GM23248 (cell line): ENCODE results near the gene KIF24. TPM values are rescaled to one million over a fixed set of nuclear protein-coding genes. Genes with fewer than 3 reads are reported as not detected.
"Not testable (repeated sequence)": the region's sequence is repeated elsewhere in the genome, so short reads cannot be mapped to it uniquely, and the experiment has no call there.

Experiments used
- DNase-seq: peaks from one replicate; pipeline ENCODE4 v3.0.0-alpha.2; 2015
- H2AFZ ChIP-seq: fragments of 200-600 bp; sonication (generic); 2 replicates; pipeline ENCODE4 v1.6.1; 2016; ENCODE audit warnings: antibody characterized with exemption
- H3F3A ChIP-seq: fragments of 200-600 bp; sonication (generic); 2 replicates; pipeline ENCODE4 v1.6.1; 2016; ENCODE audit warnings: mild to moderate bottlenecking, antibody characterized with exemption, mixed run types; ENCODE audit not compliant: insufficient read depth
- H3K27ac ChIP-seq: fragments of 200-600 bp; sonication (generic); 2 replicates; pipeline ENCODE4 v1.5.1; 2016; ENCODE audit warnings: mild to moderate bottlenecking
- H3K27me3 ChIP-seq: fragments of 200-600 bp; sonication (generic); replicated peaks from 2 replicates; pipeline ENCODE4 v1.6.1; 2016; ENCODE audit warnings: mild to moderate bottlenecking; ENCODE audit not compliant: insufficient read depth
- H3K36me3 ChIP-seq: fragments of 200-600 bp; sonication (generic); 2 replicates; pipeline ENCODE4 v1.6.1; 2016; ENCODE audit warnings: low read depth, mild to moderate bottlenecking
- H3K4me1 ChIP-seq: fragments of 200-600 bp; sonication (generic); 2 replicates; pipeline ENCODE4 v1.6.1; 2016; ENCODE audit warnings: mild to moderate bottlenecking; ENCODE audit not compliant: insufficient read depth
- H3K4me2 ChIP-seq: fragments of 200-600 bp; sonication (generic); one replicate; pipeline ENCODE4 v1.6.1; 2016; ENCODE audit warnings: mild to moderate bottlenecking; ENCODE audit not compliant: unreplicated experiment
- H3K4me3 ChIP-seq: fragments of 200-600 bp; sonication (generic); 2 replicates; pipeline ENCODE4 v1.5.1; 2016; ENCODE audit warnings: mild to moderate bottlenecking
- H3K79me2 ChIP-seq: fragments of 200-600 bp; sonication (generic); 2 replicates; pipeline ENCODE4 v1.6.1; 2016; ENCODE audit warnings: mild to moderate bottlenecking; ENCODE audit not compliant: insufficient read depth
- H3K9ac ChIP-seq: fragments of 200-600 bp; sonication (generic); 2 replicates; pipeline ENCODE4 v1.6.1; 2016; ENCODE audit warnings: mild to moderate bottlenecking
- H3K9me2 ChIP-seq: fragments of 200-600 bp; sonication (generic); 2 replicates; pipeline ENCODE4 v1.6.1; 2016; ENCODE audit warnings: mixed run types, mild to moderate bottlenecking, moderate library complexity; ENCODE audit not compliant: insufficient read depth
- H3K9me3 ChIP-seq: fragments of 200-600 bp; sonication (generic); one replicate; pipeline ENCODE4 v1.6.1; 2017; ENCODE audit warnings: low read depth
- H4K20me1 ChIP-seq: fragments of 200-600 bp; sonication (generic); 2 replicates; pipeline ENCODE4 v1.6.0; 2016; ENCODE audit not compliant: insufficient read depth
- EZH2 ChIP-seq: fragments of 200-600 bp; sonication (generic); IDR thresholded peaks from 2 replicates; pipeline ENCODE4 v1.6.1; 2018; ENCODE audit warnings: antibody characterized with exemption, mild to moderate bottlenecking; ENCODE audit not compliant: insufficient read depth, poor library complexity, severe bottlenecking
- EZH2phosphoT487 ChIP-seq: fragments of 200-600 bp; sonication (generic); IDR thresholded peaks from 2 replicates; pipeline ENCODE4 v1.6.1; 2018; ENCODE audit warnings: antibody characterized with exemption, moderate library complexity, mild to moderate bottlenecking, low read depth; ENCODE audit not compliant: insufficient read depth
- WGBS, 2 experiments: methylation state at CpG; one replicate each; pipeline ENCODE4 v1.1.6; 2015 to 2017; ENCODE audit warnings: low lambda C conversion rate in 2 of 2, low coverage in 1 of 2; ENCODE audit errors: missing lambda C conversion rate in 2 of 2; 5-methylcytosine and 5-hydroxymethylcytosine counted together
- in situ Hi-C: fragments of 300-500 bp; cut with MboI; formaldehyde crosslinking; loops from 2 replicates; pipeline ENCODE4 v1.15.0; 2020
- polyA plus RNA-seq: library from polyadenylated mRNA; unstranded; fragments of >200 nt; fragmentation: Nextera tagmentation; extraction: Ambion mirVana; gene quantifications from 2 replicates; pipeline ENCODE4 v1.2.1, GENCODE V29; 2016
- total RNA-seq: library from RNA; depleted of rRNA; stranded (reverse); fragments of >200 nt; shearing (Covaris generic); gene quantifications from 2 replicates; pipeline ENCODE4 v1.2.3, GENCODE V29; 2014

KIF24 gene
- total and polyA plus RNA-seq, 2 experiments from 2014 or later = 0.95 to 1.6 TPM

GRCh38 chr9:34317436-34317835 is 11.6 kb downstream of the KIF24 start:
- TF ChIP-seq EZH2 = no peak
- no peak for TF ChIP-seq EZH2phosphoT487
- H3K4me3 ChIP-seq = no peak overlapping the region
- H2AFZ ChIP-seq = no peak overlapping the region
- H3K27me3 ChIP-seq = no peaks in the 10 kb centered on the region
- no peaks in the 10 kb centered on the region for H3K9me3 ChIP-seq
- in situ Hi-C loops = no loop called here
- no peak overlapping the region for H3K9ac ChIP-seq
- no peak overlapping the region for H3K27ac ChIP-seq
- H3K4me1 ChIP-seq = no peaks in the 10 kb centered on the region
- no peak for DNase-seq
- 92 to 93% methylated on average over 2 of the region's 2 CpGs for WGBS, 2 experiments
- H3F3A ChIP-seq = no peaks in the 10 kb centered on the region
- no peaks in the 10 kb centered on the region for H4K20me1 ChIP-seq
- no peaks in the 10 kb centered on the region for H3K9me2 ChIP-seq
- no peaks in the 10 kb centered on the region for H3K36me3 ChIP-seq
- H3K4me2 ChIP-seq = no peak overlapping the region
- H3K79me2 ChIP-seq = 0 out of 2 replicates have a peak, but pooled peaks cover 5% of the 10 kb centered on the region

- H4K20me1 ChIP-seq = no peaks in the 10 kb centered on the region
- H3K9ac ChIP-seq = no peak overlapping the region
- no peak overlapping the region for H3K27ac ChIP-seq
- in situ Hi-C loops = no loop called here
- H3K4me1 ChIP-seq = no peaks in the 10 kb centered on the region
- no peak overlapping the region for H2AFZ ChIP-seq
- no peaks in the 10 kb centered on the region for H3K9me3 ChIP-seq
- no peaks in the 10 kb centered on the region for H3K79me2 ChIP-seq
- H3F3A ChIP-seq = no peaks in the 10 kb centered on the region
- H3K27me3 ChIP-seq = no peaks in the 10 kb centered on the region
- TF ChIP-seq EZH2 (no peak), EZH2phosphoT487 (no peak)
- no peak overlapping the region for H3K4me2 ChIP-seq
- H3K9me2 ChIP-seq = no peaks in the 10 kb centered on the region
- H3K4me3 ChIP-seq = no peak overlapping the region
- 94 to 97% methylated on average over 5 to 6 of the region's 6 CpGs for WGBS, 2 experiments
- no peaks in the 10 kb centered on the region for H3K36me3 ChIP-seq
- no peak for DNase-seq
These were observed 17.4 kb downstream of the KIF24 start for GRCh38 chr9:34311499-34312185.

GRCh38 chr9:34310215-34310614 is 18.9 kb downstream of the KIF24 start:
- H3K9me3 ChIP-seq = no peaks in the 10 kb centered on the region
- in situ Hi-C loops = no loop called here
- no peak for DNase-seq

GRCh38 chr9:34308316-34308715 is 20.8 kb downstream of the KIF24 start:
- WGBS, 2 experiments = 93 to 98% methylated on average over 3 of the region's 3 CpGs
- in situ Hi-C loops = not testable (repeated sequence)

More at GRCh38 chr9:34310215-34310614, 18.9 kb downstream of the KIF24 start:
- Histone ChIP-seq H2AFZ (no peak overlapping the region), H3K4me1 (no peaks in the 10 kb centered on the region), H3F3A (no peaks in the 10 kb centered on the region), H3K27ac (no peak overlapping the region), H3K79me2 (no peaks in the 10 kb centered on the region), H3K4me2 (no peak overlapping the region), H4K20me1 (no peaks in the 10 kb centered on the region), H3K4me3 (no peak overlapping the region), H3K9ac (no peak overlapping the region), H3K27me3 (no peaks in the 10 kb centered on the region), H3K9me2 (no peaks in the 10 kb centered on the region), H3K36me3 (no peaks in the 10 kb centered on the region)
- WGBS, 2 experiments = 97 to 100% methylated on average over 1 of the region's 1 CpG
- no peak for TF ChIP-seq EZH2
- no peak for TF ChIP-seq EZH2phosphoT487

GRCh38 chr9:34301064-34301463 is 28.0 kb downstream of the KIF24 start:
- H3K36me3 ChIP-seq, H3K79me2 ChIP-seq, H3K9ac ChIP-seq, in situ Hi-C loops, H3K27me3 ChIP-seq, H3K9me2 ChIP-seq, H4K20me1 ChIP-seq, H3K27ac ChIP-seq, H3K4me2 ChIP-seq, DNase-seq, H2AFZ ChIP-seq, H3K9me3 ChIP-seq, H3K4me3 ChIP-seq, H3K4me1 ChIP-seq, H3F3A ChIP-seq: not testable (repeated sequence)
- 94 to 95% methylated on average over 7 of the region's 7 CpGs for WGBS, 2 experiments

More at GRCh38 chr9:34308316-34308715, 20.8 kb downstream of the KIF24 start:
- not testable (repeated sequence) for H3K9me3 ChIP-seq, H3K4me1 ChIP-seq, H3K36me3 ChIP-seq, H3K9ac ChIP-seq, H3F3A ChIP-seq, DNase-seq, H2AFZ ChIP-seq, H3K27me3 ChIP-seq, H3K4me2 ChIP-seq, H3K27ac ChIP-seq, H3K9me2 ChIP-seq, H4K20me1 ChIP-seq, H3K4me3 ChIP-seq, H3K79me2 ChIP-seq
